GM12891 (cell line): ENCODE measurements around the gene F2R.

ENCODE experiments used
- POLR2A ChIP-seq: IDR thresholded peaks from 2 replicates; pipeline ENCODE4 v1.6.1; 2011; ENCODE audit warnings: low read depth, low read length, control low read depth
- POLR2AphosphoS5 ChIP-seq: IDR thresholded peaks from 2 replicates; pipeline ENCODE4 v1.6.1; 2011; ENCODE audit warnings: low read depth, low read length, control low read depth

DNA sequence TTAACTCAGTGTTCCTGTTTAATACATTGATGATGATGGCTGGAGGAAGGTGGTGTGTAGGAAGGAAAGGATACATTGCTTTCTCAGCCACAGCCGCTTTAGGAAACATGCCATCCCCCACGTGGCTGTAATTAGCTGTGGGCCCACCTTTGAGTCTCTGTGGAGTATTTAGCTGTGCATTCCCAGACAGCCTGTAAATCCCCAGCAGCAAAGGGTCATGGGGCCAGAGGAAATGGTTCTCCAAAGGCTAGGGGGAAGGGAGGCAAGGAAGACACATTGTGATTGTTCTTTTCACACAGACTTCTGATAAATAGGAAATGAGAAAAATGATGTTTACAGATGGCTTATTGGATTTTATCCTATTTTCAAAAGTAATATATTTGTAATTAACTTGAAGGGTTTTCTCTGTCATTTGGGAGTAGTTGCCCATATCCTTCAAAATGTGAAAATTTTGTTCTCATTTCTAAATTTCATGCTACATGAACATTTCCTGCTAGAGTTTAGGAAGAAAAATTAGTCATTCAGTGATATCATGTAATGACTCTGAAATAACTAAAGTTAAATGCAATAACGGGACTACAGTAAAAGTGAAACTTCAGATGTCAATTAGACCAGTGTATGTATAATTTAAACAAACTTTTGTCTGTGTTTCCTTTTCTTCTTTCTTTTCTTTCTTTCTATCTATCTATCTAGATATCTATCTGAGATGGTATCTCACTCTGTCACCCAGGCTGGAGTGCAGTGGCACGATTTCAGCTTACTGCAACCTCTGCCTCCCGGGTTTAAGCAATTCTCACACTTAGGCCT lies 24.3 kb upstream of the F2R start:
- TF ChIP-seq POLR2A (no peak), POLR2AphosphoS5 (no peak)
